HPDE6-E6E7 (cell line): ENCODE results near the gene G6PD.
A peak's percentile ranks its signal among the peaks of the same experiment; 100 is the strongest.
"Not testable (repeated sequence)": the region's sequence is repeated elsewhere in the genome, so short reads cannot be mapped to it uniquely, and the experiment has no call there.

Experiments
- DNase-seq: peaks from one replicate; pipeline ENCODE4 v3.0.0; 2011; ENCODE audit warnings: missing footprints; ENCODE audit errors: extremely low spot score

G6PD gene

DNA sequence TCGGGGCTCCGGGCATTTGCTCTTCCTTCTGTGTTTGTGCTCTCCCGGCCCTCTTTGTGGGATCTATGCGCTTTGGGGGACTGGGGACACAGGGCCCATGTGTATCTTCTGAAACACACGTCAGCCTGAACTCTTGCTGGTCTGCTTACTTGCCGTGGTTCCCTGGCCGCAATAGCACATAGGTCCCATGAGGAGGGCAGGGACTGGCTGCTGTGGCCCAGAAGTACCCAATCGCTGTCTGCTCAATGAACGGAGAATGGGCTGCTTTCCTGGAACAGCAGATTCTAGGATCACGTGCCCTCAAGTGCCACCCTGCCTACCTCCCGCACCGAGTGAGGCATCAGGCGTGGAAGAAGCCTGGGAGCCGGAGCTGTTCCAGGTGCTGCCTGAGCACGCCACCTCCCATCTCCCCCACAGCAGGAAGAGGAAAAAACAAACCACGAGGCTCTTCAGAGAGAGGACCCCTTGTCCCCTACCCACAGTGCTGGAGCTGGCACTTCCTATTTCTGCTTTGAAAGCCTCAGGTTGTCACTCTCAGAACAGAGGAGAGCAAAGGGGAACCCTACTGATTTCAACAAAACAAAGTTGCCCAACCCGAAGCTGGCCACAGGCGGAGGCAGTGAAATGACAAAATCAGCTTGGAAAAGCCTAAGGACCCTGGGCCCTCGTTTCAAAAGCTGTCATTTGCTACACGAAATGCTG is 3.8 kb downstream of the G6PD start:
- no peak for DNase-seq

DNA sequence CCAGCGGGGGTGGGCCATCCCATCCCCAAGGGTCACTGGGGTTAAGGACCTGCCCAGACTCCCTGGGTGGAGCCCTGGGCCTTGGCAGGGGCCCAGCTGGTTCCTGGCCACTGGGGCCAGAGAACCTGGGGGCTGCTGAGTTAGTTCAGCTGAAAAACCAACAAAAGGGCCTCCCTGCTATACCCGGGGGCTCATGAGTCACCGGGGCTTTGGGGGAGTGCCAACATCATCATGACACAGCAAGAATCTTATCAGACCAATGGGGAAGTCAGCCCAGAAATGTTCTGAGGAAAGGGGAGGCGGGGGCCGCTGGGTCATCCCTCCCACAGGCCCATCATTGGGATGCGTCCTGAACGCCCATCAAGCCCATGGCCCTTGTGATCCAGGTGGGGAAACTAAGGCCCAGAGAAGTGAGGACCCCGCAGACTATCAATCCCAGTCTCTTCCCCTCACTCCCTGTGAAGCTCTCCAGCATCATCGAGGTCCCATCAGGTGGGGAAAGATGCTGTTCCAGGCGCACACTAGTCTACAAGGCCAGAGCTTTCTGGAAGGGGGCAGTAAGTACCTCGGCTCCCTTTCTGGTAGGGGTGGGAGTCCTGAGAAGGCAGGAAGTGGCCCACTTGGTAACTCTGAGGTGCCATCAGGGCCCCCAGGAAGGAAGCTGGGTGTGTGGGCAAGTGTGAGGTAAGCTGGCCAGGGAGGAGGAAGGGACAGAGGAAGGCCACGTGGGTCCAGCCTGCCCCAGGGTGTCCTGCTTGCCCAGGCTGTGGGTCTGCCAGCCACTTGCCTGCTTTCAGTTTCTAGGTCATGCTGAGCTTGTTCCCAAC is 4.5 kb downstream of the G6PD start:
- DNase-seq, result peak; percentile 89

DNA sequence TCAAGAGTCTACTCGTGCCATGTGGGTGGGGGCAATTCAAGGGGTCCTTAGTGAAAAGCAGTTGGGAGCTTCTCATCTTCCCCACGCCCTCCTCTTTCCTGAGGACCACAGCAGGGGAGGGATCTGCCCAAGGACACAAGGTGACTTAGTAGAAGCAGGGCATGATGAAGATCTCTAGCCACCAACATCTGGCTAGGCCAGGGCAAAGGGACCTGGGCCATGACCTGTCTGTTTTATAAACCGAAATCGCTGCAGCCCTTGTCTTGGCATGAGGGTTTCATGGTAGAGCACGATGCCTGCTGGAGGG is 5.1 kb downstream of the G6PD start:
- DNase-seq, result no peak

DNA sequence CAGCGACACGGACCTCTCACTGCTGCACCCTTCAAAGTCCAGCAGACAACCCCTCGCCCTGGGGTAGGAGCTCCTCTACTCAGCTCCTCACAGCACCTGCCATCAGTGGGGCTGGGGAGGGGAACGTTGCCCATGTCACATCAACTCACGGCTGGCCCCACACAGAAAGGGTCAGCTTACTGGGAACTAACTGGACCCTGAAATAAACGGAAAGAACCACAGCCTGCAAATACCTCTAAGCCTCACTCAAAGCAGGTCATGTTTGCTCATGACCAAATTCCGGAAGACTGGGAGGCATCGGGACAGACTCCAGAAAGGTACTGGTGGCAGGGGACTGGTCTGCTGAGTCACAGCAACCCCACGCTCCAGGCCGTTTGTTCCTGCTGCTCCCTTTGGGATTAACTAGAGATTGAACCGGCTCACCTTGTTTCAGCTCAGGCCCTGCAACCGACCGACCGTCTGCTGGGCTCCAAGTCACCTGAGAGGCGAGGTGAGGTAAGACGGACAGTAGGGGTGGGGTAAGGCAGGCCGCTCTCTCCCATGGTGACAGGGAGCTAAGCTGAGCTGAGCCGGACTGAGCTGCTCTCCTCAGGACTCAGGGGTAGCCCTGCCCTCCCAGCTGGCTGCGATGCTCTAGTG is 5.6 kb downstream of the G6PD start:
- peak; percentile 85 for DNase-seq

DNA sequence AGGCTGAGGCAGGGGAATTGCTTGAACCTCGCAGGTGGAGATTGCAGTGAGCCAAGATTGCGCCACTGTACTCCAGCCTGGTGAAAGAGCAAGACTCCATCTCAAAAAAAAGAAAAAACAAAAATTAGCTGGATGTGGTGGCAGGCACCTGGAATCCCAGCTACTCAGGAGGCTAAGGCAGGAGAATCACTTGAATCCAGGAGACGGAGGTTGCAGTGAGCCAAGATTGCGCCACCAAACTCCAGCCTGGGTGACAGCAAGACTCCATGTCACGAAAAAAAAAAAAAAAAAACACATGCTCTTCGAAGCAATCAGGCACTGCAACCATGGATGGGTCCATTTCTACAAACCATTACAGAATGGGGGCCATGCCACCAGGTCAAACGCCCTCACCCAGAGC is 6.3 kb downstream of the G6PD start:
- not testable (repeated sequence) for DNase-seq

DNA sequence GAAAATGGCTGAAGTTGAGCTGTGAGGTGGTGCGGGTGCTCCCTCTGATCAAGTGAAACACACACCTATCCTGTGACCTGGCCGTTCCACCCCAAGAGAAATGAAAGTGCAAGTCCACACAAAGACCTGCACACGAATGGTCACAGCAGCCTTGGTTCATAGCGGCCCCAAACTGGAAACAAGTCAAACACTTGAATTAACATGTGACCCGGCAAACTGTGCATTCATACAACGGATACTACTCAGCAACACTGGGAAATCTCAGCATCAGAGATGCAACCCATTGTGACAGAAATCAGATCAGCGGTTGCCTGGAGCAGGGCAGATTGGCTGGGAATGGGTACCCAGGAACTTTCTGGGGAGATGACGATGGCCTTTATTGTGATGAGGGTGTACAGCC is 7.6 kb downstream of the G6PD start:
- DNase-seq, result no peak

DNA sequence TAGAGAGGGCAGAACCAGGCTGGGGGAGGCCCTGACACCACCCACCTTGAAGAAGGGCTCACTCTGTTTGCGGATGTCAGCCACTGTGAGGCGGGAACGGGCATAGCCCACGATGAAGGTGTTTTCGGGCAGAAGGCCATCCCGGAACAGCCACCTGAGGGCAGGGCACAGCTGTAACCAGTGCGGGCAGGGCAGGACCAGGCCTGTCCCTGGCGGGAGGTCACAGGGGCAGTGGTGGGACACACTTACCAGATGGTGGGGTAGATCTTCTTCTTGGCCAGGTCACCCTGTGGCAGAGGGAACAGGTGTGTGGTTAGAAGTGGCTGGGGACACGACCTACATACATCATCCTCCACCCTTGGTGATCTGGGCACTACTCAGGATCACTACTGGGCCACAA is 10.8 kb downstream of the G6PD start:
- no peak for DNase-seq

DNA sequence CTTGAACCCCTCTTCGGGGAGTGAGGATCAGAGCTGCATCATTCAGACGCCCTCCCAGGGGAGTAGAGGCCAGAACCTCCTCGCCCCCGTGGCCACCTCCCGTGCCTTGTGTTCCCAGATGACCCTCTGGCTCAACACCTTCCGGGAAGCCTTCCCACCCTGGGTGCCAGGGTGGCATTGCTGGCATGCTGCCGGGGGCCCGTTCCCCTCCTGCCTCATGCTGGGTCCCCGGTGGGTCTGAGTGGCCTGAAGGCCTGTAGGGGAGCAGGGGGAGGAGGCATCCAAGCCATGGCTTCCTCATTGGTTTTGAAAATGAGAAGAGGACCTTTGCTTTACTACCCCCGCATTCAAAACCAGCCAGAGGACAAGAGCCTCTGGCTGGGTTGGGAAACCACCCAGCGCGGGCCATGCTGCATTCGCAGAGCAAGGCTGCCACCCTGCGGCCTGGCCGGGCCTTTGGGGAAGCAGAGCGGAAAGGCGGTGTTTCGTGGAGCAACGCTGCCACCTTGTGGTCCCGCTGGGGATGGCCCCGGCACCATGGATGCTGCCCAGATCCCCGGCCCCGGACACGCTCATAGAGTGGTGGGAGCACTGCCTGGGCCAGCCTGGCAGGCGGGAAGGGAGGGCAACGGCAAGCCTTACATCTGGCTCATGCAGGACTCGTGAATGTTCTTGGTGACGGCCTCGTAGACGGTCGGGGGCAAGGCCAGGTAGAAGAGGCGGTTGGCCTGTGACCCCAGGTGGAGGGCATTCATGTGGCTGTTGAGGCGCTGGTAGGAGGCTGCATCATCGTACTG is 11.9 kb downstream of the G6PD start:
- DNase-seq, result peak; percentile 85

DNA sequence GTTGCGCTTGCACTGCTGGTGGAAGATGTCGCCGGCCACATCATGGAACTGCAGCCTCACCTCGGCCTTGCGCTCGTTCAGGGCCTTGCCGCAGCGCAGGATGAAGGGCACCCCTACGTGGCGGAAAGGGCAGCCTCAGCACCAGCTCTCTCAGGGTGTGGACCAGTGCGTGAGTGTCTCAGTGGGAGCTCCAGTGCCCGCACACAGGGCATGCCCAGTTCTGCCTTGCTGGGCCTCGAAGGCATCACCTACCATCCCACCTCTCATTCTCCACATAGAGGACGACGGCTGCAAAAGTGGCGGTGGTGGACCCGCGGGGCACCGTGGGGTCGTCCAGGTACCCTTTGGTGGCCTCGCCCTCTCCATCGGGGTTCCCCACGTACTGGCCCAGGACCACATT is 14.0 kb downstream of the G6PD start:
- no peak for DNase-seq

DNA sequence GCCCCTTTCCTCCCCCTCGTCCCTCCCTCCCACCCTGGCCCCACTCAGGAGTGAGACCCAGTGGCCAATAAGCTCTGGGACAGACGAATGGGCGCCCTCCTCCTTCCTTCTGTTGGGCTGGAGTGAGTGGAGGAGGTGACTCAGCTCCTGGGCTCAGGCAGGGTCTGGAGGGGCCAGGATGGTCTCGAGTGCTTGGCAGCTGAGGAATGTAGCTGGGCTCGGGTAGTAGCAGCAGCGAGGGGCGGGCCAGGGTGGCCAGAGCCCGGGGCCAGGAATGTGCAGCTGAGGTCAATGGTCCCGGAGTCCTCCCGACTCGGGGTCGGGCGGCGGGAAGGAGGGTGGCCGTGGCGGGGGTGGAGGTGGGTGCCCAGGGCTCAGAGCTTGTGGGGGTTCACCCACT is 15.0 kb downstream of the G6PD start:
- no peak for DNase-seq

DNA sequence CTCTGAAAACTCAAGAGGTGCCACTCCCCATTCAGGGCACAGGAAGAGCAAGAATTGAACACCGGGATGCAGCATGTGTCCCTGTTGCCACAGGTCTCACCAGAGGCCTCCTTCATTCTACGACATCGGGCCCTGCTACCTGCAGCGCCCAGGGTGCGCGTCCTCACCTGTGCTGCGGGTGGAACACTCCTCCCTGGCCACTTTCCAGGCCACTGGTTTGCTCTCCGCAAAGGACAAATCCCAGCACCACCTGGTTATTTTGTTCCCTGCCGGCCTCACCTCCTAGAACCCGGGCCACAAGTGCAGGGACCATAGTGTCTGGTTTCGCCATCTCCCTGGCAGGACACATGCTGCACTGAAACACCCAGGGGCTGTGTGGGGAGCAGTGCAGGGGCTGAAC is 16.4 kb downstream of the G6PD start:
- DNase-seq, result no peak

DNA sequence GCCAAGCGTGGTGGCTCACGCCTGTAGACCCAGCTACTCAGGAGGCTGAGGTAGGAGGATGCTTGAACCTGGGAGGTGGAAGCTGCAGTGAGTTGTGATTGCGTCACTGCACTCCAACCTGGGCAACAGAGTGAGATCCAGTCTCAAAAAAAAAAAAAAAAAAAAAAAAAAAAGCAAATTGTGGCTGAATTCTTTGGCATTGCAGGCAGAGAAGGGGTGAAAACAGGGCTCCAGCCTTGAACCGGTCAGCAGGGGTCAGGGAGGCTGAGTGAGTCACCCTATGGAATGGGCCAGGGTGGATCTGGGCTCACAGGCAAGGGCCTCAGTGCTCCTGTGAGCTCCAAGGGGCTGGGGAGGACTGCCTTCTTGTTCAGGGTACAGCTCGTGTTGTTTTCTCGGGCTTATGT is 17.4 kb downstream of the G6PD start:
- DNase-seq, result no peak

DNA sequence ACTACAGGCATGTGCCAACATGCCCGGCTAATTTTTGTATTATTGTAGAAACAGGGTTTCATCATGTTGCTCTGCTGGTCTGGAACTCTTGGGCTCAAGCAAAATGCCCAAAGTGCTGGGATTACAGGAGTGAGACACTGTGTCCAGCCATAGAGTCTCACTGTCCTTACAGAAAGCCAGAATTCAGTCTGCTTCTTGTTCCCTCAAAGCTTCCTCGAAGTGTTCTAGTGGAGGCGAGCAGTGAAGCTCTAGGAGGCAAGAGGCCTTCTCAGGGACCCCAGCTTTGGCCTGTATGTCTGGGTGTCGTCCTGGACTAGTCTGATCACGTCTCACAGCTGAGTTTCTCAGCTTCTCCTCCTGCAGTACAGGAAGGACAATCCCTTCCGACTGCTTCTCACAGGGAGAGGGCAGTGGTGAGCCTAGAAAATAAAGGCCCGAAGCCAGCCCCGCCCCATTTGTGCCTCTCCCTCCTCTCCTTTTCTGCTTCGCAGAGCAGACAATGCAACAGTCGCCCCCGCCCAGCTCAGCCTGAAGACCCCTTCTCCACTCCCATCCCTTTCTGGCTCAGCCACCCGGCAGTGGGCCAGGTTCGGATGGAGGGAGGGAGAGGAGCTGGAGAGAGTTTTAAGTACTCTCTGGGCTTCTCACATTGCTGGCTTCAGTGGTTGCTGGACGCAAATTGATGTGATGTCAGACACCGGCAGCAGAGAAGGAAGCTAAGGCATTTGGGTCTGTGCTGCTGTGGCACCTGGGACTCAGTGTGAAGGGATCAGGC is 19.6 kb downstream of the G6PD start:
- DNase-seq, result peak; percentile 88

DNA sequence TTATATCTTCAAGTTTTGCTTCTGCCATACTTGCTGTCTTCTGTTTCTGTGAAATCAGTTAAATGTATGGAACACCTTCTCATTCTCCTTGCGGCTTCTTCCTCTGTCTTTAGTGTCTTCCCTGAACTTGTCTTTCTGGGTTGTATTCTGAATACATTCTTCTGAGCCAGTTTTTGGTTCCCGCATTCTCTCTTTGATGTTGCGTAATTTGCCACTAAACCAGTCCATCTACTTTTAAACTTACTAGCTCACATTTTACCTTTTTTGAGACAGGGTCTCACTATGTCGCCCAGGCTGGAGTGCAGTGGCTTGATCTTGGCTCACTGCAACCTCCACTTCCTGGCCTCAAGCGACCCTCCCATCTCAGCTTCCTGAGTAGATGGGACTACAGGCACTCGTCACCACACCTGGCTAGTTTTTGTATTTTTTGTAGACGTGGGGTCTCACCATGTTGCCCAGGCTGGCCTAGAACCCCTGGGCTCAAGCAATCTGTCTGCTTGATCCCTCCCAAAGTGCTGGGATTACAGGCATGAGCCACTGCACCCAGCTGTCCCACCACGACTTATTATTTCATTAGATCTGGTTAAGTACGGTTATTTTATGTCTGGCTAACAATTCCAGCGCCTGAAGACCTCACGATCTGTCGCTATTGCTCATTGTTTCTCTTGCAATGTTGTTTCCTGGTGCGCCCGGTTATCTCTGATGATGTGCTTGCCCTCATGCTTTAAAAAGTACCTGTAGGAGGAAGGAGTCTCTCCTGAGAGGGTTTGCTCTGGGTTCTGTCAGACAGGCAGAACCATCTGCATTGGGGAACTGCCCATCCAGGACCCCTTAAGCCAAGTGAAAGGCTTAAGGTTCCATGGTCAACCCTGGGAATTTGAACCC is 20.8 kb downstream of the G6PD start:
- DNase-seq, result no peak

DNA sequence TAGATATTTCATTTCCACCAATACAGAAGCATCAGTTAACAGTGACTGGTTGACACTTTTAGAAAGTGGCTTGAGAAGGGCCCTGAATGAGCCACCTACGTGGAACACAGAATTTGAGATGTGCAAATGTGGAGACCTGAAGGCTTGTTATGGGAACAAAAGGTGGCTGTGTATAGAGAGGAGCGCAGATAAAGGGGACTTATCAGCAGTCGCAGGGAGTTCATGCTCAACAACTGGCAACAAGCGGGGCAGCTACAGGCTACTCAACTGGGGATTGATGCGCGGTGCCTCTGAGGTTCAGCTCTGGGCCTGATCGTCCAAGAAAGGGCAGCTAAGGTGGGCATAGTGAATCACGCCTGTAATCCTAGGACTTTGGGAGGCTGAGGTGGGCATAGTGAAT is 27.3 kb downstream of the G6PD start:
- no peak for DNase-seq

DNA sequence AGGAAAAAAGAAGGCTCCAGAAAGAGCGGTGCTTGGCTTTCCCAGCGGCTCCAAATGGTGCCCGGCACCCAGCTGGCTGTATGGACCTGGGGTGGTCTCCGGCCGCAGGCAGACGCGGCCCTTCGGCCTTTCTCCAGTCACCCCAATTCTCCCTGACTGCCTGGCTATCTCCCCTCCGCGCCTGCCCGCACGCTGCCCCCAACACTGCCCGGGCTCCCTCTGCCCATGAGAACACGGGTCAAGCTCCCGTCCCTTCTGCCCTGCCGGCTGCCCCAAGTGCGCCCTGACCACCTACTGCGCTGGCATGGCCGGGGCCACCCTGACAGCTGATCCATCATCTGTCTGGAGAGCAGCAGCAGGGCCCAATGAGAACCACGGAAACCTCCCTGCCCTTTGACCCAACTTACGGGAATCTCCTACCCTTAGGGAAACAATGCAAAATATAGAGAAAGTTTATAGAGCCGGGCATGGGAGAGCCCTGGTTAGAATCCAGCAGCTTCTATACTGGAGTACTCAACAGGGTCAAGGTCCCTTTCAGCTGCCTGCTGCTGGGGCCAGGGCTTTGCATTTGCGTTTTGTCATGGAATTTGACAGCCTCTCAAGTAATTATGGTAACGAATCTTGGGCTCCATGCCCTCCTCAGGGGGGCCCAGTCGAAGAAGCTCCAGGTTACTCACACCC is 29.4 kb downstream of the G6PD start:
- DNase-seq, result no peak

DNA sequence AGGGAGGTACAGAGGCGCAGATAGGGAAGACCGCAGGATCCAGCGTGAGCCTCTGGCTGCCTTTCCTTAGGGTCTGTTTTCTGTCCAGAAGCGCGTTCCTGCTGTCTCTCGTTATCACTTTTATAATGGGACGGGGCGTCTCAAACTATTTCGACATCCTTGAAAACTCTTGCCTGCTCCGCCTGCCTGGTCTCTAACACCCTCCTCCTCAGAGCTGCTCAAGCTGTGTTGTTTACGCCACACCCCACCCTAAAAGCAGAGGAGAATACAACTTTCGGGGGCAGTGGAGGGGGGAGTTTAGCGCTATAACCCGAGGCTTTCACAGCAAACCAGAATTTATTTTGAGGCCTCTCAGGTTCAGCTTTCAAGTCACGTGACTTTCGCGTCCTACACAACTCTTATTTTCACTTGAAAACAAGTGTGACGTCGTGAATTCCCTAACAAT is 30.0 kb downstream of the G6PD start:
- no peak for DNase-seq

DNA sequence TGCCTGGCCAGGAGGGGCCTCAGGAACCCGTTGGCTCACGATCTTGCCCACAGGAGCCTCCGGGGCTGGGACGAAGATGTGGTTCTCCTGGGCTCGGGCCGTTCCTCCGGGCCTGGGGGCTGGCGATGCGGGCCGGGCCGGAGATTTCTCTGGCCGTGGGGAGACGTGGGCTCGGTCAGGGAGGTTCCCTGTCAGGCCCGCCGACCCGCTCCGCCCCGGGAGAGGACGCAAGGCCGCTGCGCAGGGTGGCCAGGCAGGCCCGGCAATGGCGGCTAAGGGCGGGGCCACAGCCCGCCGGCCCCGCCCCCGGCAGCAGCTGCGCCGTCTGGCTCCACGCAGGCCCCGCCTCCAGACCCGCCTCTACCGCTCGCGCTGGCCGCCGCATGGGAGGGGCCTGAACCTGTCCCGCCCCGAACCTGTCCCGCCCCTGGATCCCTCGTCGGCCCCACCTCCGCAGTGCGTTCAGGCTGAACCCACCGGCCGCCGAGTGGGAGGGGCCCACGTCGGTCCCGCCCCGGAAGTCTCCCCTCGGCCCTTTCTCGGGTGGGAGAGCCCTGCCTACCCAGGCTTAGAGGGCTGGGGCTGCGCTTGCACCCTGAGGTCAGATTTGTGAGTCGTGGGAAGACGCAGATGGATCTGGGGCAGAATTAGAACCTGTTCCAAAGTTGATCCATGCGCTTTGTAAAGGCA is 30.5 kb downstream of the G6PD start, which contains the start of gene FAM3A:
Gene FAM3A, minus strand, starts transcription at position 267 of the 690 bp plus-strand sequence. CDS start 460 bp downstream, outside the sequence.
- DNase-seq, result peak; percentile 73
